ENCODE measurements around the gene KLHL26. TPM values are rescaled to one million over a fixed set of nuclear protein-coding genes. Genes with fewer than 3 reads are reported as not detected.
A peak's percentile ranks its signal among the peaks of the same experiment; 100 is the strongest.

KLHL26 gene
- total and polyA plus RNA-seq, 2 of the 13 experiments (the other 11 are each of a cell fraction or from before 2014, with no cell fraction given) = 1.5 to 1.7 TPM

DNA sequence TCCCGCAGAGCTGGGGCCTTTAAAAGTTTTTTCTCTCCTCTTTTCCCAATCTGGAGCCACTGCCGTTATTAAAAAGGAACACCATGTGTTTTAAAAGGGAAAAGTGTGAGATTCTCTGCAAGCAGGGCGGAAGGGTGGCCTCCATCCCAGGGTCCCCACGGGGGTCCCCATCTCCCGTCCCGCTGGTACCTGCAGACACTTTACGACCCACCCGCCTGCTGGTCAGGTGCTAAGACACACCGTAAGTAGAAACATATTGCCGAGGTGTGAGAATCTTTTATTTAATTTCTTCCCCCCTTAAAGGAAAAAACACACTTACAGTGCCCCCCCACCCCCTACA is 32.0 kb upstream of the KLHL26 start (continued):
- TF ChIP-seq, protein P1, sequence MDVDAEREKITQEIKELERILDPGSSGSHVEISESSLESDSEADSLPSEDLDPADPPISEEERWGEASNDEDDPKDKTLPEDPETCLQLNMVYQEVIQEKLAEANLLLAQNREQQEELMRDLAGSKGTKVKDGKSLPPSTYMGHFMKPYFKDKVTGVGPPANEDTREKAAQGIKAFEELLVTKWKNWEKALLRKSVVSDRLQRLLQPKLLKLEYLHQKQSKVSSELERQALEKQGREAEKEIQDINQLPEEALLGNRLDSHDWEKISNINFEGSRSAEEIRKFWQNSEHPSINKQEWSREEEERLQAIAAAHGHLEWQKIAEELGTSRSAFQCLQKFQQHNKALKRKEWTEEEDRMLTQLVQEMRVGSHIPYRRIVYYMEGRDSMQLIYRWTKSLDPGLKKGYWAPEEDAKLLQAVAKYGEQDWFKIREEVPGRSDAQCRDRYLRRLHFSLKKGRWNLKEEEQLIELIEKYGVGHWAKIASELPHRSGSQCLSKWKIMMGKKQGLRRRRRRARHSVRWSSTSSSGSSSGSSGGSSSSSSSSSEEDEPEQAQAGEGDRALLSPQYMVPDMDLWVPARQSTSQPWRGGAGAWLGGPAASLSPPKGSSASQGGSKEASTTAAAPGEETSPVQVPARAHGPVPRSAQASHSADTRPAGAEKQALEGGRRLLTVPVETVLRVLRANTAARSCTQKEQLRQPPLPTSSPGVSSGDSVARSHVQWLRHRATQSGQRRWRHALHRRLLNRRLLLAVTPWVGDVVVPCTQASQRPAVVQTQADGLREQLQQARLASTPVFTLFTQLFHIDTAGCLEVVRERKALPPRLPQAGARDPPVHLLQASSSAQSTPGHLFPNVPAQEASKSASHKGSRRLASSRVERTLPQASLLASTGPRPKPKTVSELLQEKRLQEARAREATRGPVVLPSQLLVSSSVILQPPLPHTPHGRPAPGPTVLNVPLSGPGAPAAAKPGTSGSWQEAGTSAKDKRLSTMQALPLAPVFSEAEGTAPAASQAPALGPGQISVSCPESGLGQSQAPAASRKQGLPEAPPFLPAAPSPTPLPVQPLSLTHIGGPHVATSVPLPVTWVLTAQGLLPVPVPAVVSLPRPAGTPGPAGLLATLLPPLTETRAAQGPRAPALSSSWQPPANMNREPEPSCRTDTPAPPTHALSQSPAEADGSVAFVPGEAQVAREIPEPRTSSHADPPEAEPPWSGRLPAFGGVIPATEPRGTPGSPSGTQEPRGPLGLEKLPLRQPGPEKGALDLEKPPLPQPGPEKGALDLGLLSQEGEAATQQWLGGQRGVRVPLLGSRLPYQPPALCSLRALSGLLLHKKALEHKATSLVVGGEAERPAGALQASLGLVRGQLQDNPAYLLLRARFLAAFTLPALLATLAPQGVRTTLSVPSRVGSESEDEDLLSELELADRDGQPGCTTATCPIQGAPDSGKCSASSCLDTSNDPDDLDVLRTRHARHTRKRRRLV (CRISPR knock-in tag; IDR thresholded peaks at IDR 0.05) = no peak
- TF ChIP-seq SRF (IDR thresholded peaks at IDR 0.05; ENCODE audit: low read depth, low read length) = no peak
- no peak for TF ChIP-seq ZNF619 (CRISPR knock-in tag; IDR thresholded peaks at IDR 0.05)
- TF ChIP-seq MAFF (IDR thresholded peaks at IDR 0.05; ENCODE audit: low read depth, low read length) = no peak
- no peak for TF ChIP-seq MEF2D (CRISPR knock-in tag; IDR thresholded peaks at IDR 0.05)
- no peak for TF ChIP-seq MED1 (CRISPR knock-in tag; IDR thresholded peaks at IDR 0.05)

DNA sequence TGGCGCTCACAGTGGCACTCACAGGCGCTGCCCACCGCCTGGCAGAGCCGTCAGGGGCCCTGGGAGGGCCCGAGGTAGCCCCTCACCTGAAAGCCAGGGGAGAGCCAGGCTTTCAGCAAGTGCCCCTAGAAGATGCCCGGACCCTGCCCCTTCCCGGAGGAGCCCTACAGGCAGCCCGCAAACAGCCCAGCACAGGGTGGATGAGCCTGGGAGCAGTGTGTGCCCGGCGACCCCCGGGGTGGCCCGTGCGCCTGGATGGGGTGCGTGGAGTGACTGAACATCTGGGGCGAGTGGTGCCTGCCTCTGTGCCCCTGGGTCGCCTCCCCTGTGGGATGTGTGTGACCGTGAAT is 31.7 kb upstream of the KLHL26 start:
- CTCF ChIA-PET (ENCODE audit: low intra/inter-chr PET ratio, low total read pairs) = no interaction called here
- peak overlapping the region; percentile 68 for H3K27ac ChIP-seq (ENCODE audit: extremely low read length, insufficient read depth, low read length)
- peaks cover 26% of the 10 kb centered on the region for H4K20me1 ChIP-seq (ENCODE audit: insufficient read depth, low read length)
- H3K4me1 ChIP-seq (ENCODE audit: insufficient read depth, low read length) = peaks cover 52% of the 10 kb centered on the region
- H3K9me3 ChIP-seq (ENCODE audit: low read length) = no peaks in the 10 kb centered on the region
- DNase-seq (ENCODE audit: low spot score) (no peak), FAIRE-seq (no peak), ATAC-seq (no peak)
- peaks cover 34% of the 10 kb centered on the region for H3K79me2 ChIP-seq (ENCODE audit: insufficient read depth, low read length)
- H2AFZ ChIP-seq (ENCODE audit: low read length) = no peak overlapping the region
- H3K36me3 ChIP-seq (replicated peaks in 1 of 2; ENCODE audit: control insufficient read depth in 1 of 2, insufficient read depth in 2 of 2, low read length in 2 of 2) = peaks cover 6 to 12% of the 10 kb centered on the region in 2 experiments; a peak in 3 of 5 replicates
- H3K4me2 ChIP-seq (ENCODE audit: low read depth, low read length) = peak overlapping the region; percentile 91
- H3K27me3 ChIP-seq (ENCODE audit: control insufficient read depth in 1 of 2, insufficient read depth in 2 of 2, low read length in 2 of 2) = no peaks in the 10 kb centered on the region; a peak in 1 of 5 replicates
- intact Hi-C loops (cut with micrococcal nuclease; ENCODE audit: unreplicated experiment) (no loop called here), in situ Hi-C loops (cut with HindIII; ENCODE audit: extremely low pct_ligation_motif_present, low pct_unique_long_range_greater_than_20kb) (no loop called here)
- TSS peak; percentile 63 for BruUV-seq (replicated peaks)
- POLR2A ChIA-PET = interaction anchor here (1.6 kb wide), 1 partner anchor 16 kb away, joined by 4 read pairs; no protein-coding TSS in a partner anchor
- WGBS (ENCODE audit: low lambda C conversion rate) = 73% methylated on average over 3 of the region's 17 CpGs
- peak overlapping the region; percentile 67 to 82 (median 82) for H3K4me3 ChIP-seq (replicated peaks in 1 of 3; ENCODE audit: insufficient read depth in 1 of 3, low read depth in 2 of 3, low read length in 3 of 3)
- H3K9ac ChIP-seq (ENCODE audit: insufficient read depth, low read depth, low read length) = peak overlapping the region; percentile 80
- TF ChIP-seq AGO2 (optimal IDR thresholded peaks at IDR 0.05; ENCODE audit: low read depth, low read length) (peak; percentile 52), HNRNPLL (IDR thresholded peaks at IDR 0.05; ENCODE audit: low read depth, low read length, poor library complexity, severe bottlenecking) (peak; percentile 13), ZNF619 (CRISPR knock-in tag; IDR thresholded peaks at IDR 0.05) (0 out of 2 replicates have a peak, but pooled peaks have one; percentile 27), NCOA1 (CRISPR knock-in tag; IDR thresholded peaks at IDR 0.05) (no peak), ATF7-NPFF (CRISPR knock-in tag; IDR thresholded peaks at IDR 0.05; ENCODE audit: low read depth) (no peak), SMAD9 (CRISPR knock-in tag; IDR thresholded peaks at IDR 0.05) (no peak), ZBTB7B (CRISPR knock-in tag; IDR thresholded peaks at IDR 0.05) (0 out of 2 replicates have a peak, but pooled peaks have one; percentile 2), ZNF143 (CRISPR knock-in tag; IDR thresholded peaks at IDR 0.05) (0 out of 2 replicates have a peak, but pooled peaks have one; percentile 9), HNF4A (CRISPR knock-in tag; IDR thresholded peaks at IDR 0.05) (0 out of 2 replicates have a peak, but pooled peaks have one; percentile 12), NFKBIZ (CRISPR knock-in tag; IDR thresholded peaks at IDR 0.05) (no peak), KMT2A (CRISPR knock-in tag; IDR thresholded peaks at IDR 0.05) (0 out of 2 replicates have a peak, but pooled peaks have one; percentile 3), RXRA (CRISPR knock-in tag; IDR thresholded peaks at IDR 0.05) (no peak), KAT8 (CRISPR knock-in tag; IDR thresholded peaks at IDR 0.05) (0 out of 2 replicates have a peak, but pooled peaks have one; percentile 9), MYNN (CRISPR knock-in tag; IDR thresholded peaks at IDR 0.05; ENCODE audit: low read depth) (no peak)
- TF ChIP-seq, protein P2, sequence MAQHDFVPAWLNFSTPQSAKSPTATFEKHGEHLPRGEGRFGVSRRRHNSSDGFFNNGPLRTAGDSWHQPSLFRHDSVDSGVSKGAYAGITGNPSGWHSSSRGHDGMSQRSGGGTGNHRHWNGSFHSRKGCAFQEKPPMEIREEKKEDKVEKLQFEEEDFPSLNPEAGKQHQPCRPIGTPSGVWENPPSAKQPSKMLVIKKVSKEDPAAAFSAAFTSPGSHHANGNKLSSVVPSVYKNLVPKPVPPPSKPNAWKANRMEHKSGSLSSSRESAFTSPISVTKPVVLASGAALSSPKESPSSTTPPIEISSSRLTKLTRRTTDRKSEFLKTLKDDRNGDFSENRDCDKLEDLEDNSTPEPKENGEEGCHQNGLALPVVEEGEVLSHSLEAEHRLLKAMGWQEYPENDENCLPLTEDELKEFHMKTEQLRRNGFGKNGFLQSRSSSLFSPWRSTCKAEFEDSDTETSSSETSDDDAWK (CRISPR knock-in tag; IDR thresholded peaks at IDR 0.05) = no peak
